ENCODE results near the gene ANGEL1.

The ANGEL1 gene

GRCh38 chr14:76814726-76815645, 2.3 kb upstream of the ANGEL1 start:
- no peak for DNase-seq

GRCh38 chr14:76812093-76812421, 625 bp downstream of the ANGEL1 start:
- peak; percentile 74 for DNase-seq

GRCh38 chr14:76811561-76811960, 1.1 kb downstream of the ANGEL1 start:
- DNase-seq = peak; percentile 31

- peak; percentile 46 for DNase-seq
These were observed 1.7 kb downstream of the ANGEL1 start for GRCh38 chr14:76810953-76811400.

- no peak for DNase-seq
These were observed 2.2 kb downstream of the ANGEL1 start for GRCh38 chr14:76810525-76810924.

GRCh38 chr14:76808990-76809389, 3.7 kb downstream of the ANGEL1 start:
- no peak for DNase-seq

GRCh38 chr14:76808011-76808410, 4.7 kb downstream of the ANGEL1 start:
- DNase-seq = no peak

- no peak for DNase-seq
These were observed 6.2 kb downstream of the ANGEL1 start for GRCh38 chr14:76806446-76806845.

- peak; percentile 45 for DNase-seq
These were observed 18.7 kb downstream of the ANGEL1 start for GRCh38 chr14:76793956-76794355.

- no peak for DNase-seq
These were observed 19.4 kb downstream of the ANGEL1 start for GRCh38 chr14:76793324-76793723.

- no peak for DNase-seq
These were observed 20.3 kb downstream of the ANGEL1 start for GRCh38 chr14:76792422-76792821.

- DNase-seq = no peak
These were observed 26.1 kb downstream of the ANGEL1 start for GRCh38 chr14:76786601-76787000.

GRCh38 chr14:76784881-76785280, 27.8 kb downstream of the ANGEL1 start:
- DNase-seq = peak; percentile 95

- DNase-seq = no peak
These were observed 28.3 kb downstream of the ANGEL1 start for GRCh38 chr14:76784266-76784874.

- no peak for DNase-seq
These were observed 29.7 kb downstream of the ANGEL1 start for GRCh38 chr14:76782885-76783566.

GRCh38 chr14:76782115-76782884, 30.4 kb downstream of the ANGEL1 start:
- DNase-seq = no peak

GRCh38 chr14:76781648-76782051, 31.0 kb downstream of the ANGEL1 start:
- no peak for DNase-seq

GRCh38 chr14:76780875-76781647, 31.6 kb downstream of the ANGEL1 start:
- no peak for DNase-seq

GRCh38 chr14:76780360-76780759, 32.3 kb downstream of the ANGEL1 start:
- no peak for DNase-seq

GRCh38 chr14:76780058-76780345, 32.7 kb downstream of the ANGEL1 start:
- no peak for DNase-seq

- no peak for DNase-seq
These were observed 33.2 kb downstream of the ANGEL1 start for GRCh38 chr14:76779221-76780057.

All from NCI-H69 (cell line).